Measurements from ENCODE around the gene QKI.

DNA sequence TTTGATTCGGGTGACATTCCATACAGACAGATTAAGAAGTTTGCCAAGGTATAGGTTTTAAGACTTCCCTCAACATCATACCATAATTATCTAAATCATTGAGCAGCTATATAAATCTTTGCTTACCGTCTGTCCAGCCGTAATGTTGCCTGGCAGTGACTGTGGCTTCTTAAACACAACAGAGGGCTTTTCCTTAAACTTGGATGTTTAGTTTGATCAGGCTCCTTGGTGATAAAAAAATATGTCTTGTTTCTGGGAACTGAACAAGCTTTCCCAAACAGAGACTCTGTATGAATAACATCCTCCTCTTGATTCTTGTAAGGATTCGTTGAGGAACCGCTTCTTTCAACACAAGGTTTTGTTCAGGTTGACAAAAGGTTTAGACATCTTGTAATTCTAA is 130.9 kb downstream of the QKI start:
- TF ChIP-seq, protein P1, sequence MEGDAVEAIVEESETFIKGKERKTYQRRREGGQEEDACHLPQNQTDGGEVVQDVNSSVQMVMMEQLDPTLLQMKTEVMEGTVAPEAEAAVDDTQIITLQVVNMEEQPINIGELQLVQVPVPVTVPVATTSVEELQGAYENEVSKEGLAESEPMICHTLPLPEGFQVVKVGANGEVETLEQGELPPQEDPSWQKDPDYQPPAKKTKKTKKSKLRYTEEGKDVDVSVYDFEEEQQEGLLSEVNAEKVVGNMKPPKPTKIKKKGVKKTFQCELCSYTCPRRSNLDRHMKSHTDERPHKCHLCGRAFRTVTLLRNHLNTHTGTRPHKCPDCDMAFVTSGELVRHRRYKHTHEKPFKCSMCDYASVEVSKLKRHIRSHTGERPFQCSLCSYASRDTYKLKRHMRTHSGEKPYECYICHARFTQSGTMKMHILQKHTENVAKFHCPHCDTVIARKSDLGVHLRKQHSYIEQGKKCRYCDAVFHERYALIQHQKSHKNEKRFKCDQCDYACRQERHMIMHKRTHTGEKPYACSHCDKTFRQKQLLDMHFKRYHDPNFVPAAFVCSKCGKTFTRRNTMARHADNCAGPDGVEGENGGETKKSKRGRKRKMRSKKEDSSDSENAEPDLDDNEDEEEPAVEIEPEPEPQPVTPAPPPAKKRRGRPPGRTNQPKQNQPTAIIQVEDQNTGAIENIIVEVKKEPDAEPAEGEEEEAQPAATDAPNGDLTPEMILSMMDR (IDR thresholded peaks at IDR 0.05; ENCODE audit: poor library complexity) = no peak
- no peak for TF ChIP-seq EZH2 (IDR thresholded peaks at IDR 0.05; ENCODE audit: borderline replicate concordance)
- no peak for TF ChIP-seq EZH2phosphoT487 (IDR thresholded peaks at IDR 0.05; ENCODE audit: low read depth, severe bottlenecking, unreplicated experiment)

All from hepatocyte (in vitro differentiated cells).